GM23338 (cell line): ENCODE results near the gene LMOD3. TPM values are rescaled to one million over a fixed set of nuclear protein-coding genes. Genes with fewer than 3 reads are reported as not detected.

Experiments
- ATAC-seq: fragments of 200-7000 bp; cut with Tn5 transposase; 3 replicates; pipeline ENCODE4 v1.9.1; 2020
- DNase-seq: peaks from one replicate; pipeline ENCODE4 v3.0.0-alpha.2; 2015; ENCODE audit warnings: low spot score
- H2AFZ ChIP-seq: fragments of 200-600 bp; sonication (generic); 2 replicates; pipeline ENCODE4 v1.8.0; 2016; ENCODE audit warnings: antibody characterized with exemption, mild to moderate bottlenecking, moderate library complexity
- H3F3A ChIP-seq: fragments of 200-600 bp; sonication (generic); replicated peaks from 2 replicates; pipeline ENCODE4 v1.8.0; 2017; ENCODE audit warnings: antibody characterized with exemption, mixed run types, low read depth
- H3K27ac ChIP-seq: fragments of 200-600 bp; sonication (generic); 2 replicates; pipeline ENCODE4 v1.6.1; 2016; ENCODE audit warnings: low read depth
- H3K27me3 ChIP-seq: fragments of 200-600 bp; sonication (generic); 2 replicates; pipeline ENCODE4 v1.8.0; 2016; ENCODE audit warnings: mild to moderate bottlenecking, mixed run types, moderate library complexity; ENCODE audit not compliant: insufficient read depth
- H3K36me3 ChIP-seq: fragments of 200-600 bp; sonication (generic); 2 replicates; pipeline ENCODE4 v1.8.0; 2016; ENCODE audit warnings: mild to moderate bottlenecking; ENCODE audit not compliant: insufficient read depth
- H3K4me1 ChIP-seq: fragments of 200-600 bp; sonication (generic); 2 replicates; pipeline ENCODE4 v1.8.0; 2016; ENCODE audit warnings: mild to moderate bottlenecking, moderate library complexity; ENCODE audit not compliant: insufficient read depth
- H3K4me2 ChIP-seq: fragments of 200-600 bp; sonication (generic); 2 replicates; pipeline ENCODE4 v1.7.1; 2017; ENCODE audit warnings: mixed run types
- H3K4me3 ChIP-seq: fragments of 200-600 bp; sonication (generic); 2 replicates; pipeline ENCODE4 v1.6.1; 2016; ENCODE audit warnings: mixed run types
- H3K79me2 ChIP-seq: fragments of 200-600 bp; sonication (generic); replicated peaks from 2 replicates; pipeline ENCODE4 v1.8.0; 2017; ENCODE audit warnings: mild to moderate bottlenecking; ENCODE audit not compliant: insufficient read depth
- H3K9me2 ChIP-seq: fragments of 200-600 bp; sonication (generic); 2 replicates; pipeline ENCODE4 v1.8.0; 2017; ENCODE audit not compliant: insufficient read depth
- H4K20me1 ChIP-seq: fragments of 200-600 bp; sonication (generic); replicated peaks from 2 replicates; pipeline ENCODE4 v1.8.0; 2017; ENCODE audit warnings: mild to moderate bottlenecking; ENCODE audit not compliant: insufficient read depth
- H3K27ac Mint-ChIP-seq: 2 replicates; pipeline ENCODE4 v1.8.0; 2020; ENCODE audit warnings: inconsistent platforms, mild to moderate bottlenecking, moderate library complexity, mixed read lengths
- H3K27me3 Mint-ChIP-seq: 3 replicates; pipeline ENCODE4 v1.8.0; 2022; ENCODE audit warnings: low read depth, mild to moderate bottlenecking, moderate library complexity, mixed read lengths, inconsistent platforms; ENCODE audit not compliant: insufficient read depth, poor library complexity
- H3K36me3 Mint-ChIP-seq: 3 replicates; pipeline ENCODE4 v1.8.0; 2021; ENCODE audit warnings: low read depth, mild to moderate bottlenecking, inconsistent platforms, moderate library complexity, mixed read lengths
- H3K4me1 Mint-ChIP-seq: 3 replicates; pipeline ENCODE4 v1.8.0; 2020; ENCODE audit warnings: mild to moderate bottlenecking, inconsistent platforms, mixed read lengths
- H3K4me3 Mint-ChIP-seq: 3 replicates; pipeline ENCODE4 v1.8.0; 2021; ENCODE audit warnings: moderate library complexity, mild to moderate bottlenecking, inconsistent platforms, mixed read lengths
- H3K9me3 Mint-ChIP-seq: 3 replicates; pipeline ENCODE4 v1.8.0; 2020; ENCODE audit warnings: moderate library complexity, mild to moderate bottlenecking, inconsistent platforms, mixed read lengths
- CREB1 ChIP-seq: fragments of 250-450 bp; sonication (Bioruptor Pico); IDR thresholded peaks from 2 replicates; pipeline ENCODE4 v1.5.0; 2020; ENCODE audit warnings: low read depth, mild to moderate bottlenecking, moderate library complexity
- EZH2 ChIP-seq: fragments of 200-600 bp; sonication (generic); IDR thresholded peaks from one replicate; pipeline ENCODE4 v1.8.0; 2017; ENCODE audit warnings: antibody characterized with exemption, mild to moderate bottlenecking, low read depth; ENCODE audit not compliant: unreplicated experiment
- EZH2phosphoT487 ChIP-seq: fragments of 200-600 bp; sonication (generic); IDR thresholded peaks from one replicate; pipeline ENCODE4 v1.8.1; 2018; ENCODE audit warnings: antibody characterized with exemption; ENCODE audit not compliant: unreplicated experiment
- JUNB ChIP-seq: IDR thresholded peaks from one replicate; pipeline ENCODE4 v1.6.1; 2016; ENCODE audit warnings: antibody characterized with exemption; ENCODE audit not compliant: unreplicated experiment
- NANOG ChIP-seq: IDR thresholded peaks from 2 replicates; pipeline ENCODE4 v1.6.1; 2016; ENCODE audit warnings: antibody characterized with exemption, borderline replicate concordance
- POLR2AphosphoS5 ChIP-seq: IDR thresholded peaks from 2 replicates; pipeline ENCODE4 v1.6.1; 2016; ENCODE audit warnings: antibody characterized with exemption, low read depth
- STAT1 ChIP-seq: IDR thresholded peaks from one replicate; pipeline ENCODE4 v1.6.1; 2016; ENCODE audit warnings: antibody characterized with exemption; ENCODE audit not compliant: unreplicated experiment
- ZNF114 ChIP-seq: fragments of 250-450 bp; sonication (Bioruptor Pico); IDR thresholded peaks from 2 replicates; pipeline ENCODE4 v1.5.0; 2020; ENCODE audit warnings: mild to moderate bottlenecking, moderate library complexity
- ZNF331 ChIP-seq: fragments of 250-450 bp; sonication (Bioruptor Pico); IDR thresholded peaks from 2 replicates; pipeline ENCODE4 v1.5.0; 2020; ENCODE audit warnings: low read depth, mild to moderate bottlenecking, moderate library complexity
- polyA plus RNA-seq: library from polyadenylated mRNA; unstranded; fragments of >200 nt; fragmentation: Nextera tagmentation; extraction: Ambion mirVana; gene quantifications from 2 replicates; pipeline ENCODE4 v1.2.1, GENCODE V29; 2016
- total RNA-seq: library from RNA; depleted of rRNA; stranded (reverse); fragments of >200 nt; shearing (Covaris generic); gene quantifications from 2 replicates; pipeline ENCODE4 v1.2.3, GENCODE V29; 2014
- TF ChIP-seq, protein P1 (sequence below), 2 experiments: fragments of 200-600 bp in 1 of 2; sonication (generic) in 1 of 2; conservative IDR thresholded peaks; 2 replicates each; pipeline versions ENCODE4 v1.5.1 to v1.6.1; 2016 to 2017; ENCODE audit warnings: antibody characterized with exemption in 2 of 2, low read depth in 2 of 2, mild to moderate bottlenecking in 2 of 2, moderate library complexity in 1 of 2
- TF ChIP-seq, protein P2 (sequence below): fragments of 250-450 bp; sonication (Bioruptor Pico); IDR thresholded peaks from 2 replicates; pipeline ENCODE4 v1.5.0; 2020; ENCODE audit warnings: mild to moderate bottlenecking, moderate library complexity
- TF ChIP-seq, protein P3 (sequence below): IDR thresholded peaks from 2 replicates; pipeline ENCODE4 v1.6.1; 2016; ENCODE audit warnings: antibody characterized with exemption
- TF ChIP-seq, protein P4 (sequence below): IDR thresholded peaks from one replicate; pipeline ENCODE4 v1.6.1; 2018; ENCODE audit warnings: antibody characterized with exemption; ENCODE audit not compliant: unreplicated experiment

LMOD3 gene
- total and polyA plus RNA-seq, 2 experiments from 2014 or later, result 0.06 TPM; not detected in 1

DNA sequence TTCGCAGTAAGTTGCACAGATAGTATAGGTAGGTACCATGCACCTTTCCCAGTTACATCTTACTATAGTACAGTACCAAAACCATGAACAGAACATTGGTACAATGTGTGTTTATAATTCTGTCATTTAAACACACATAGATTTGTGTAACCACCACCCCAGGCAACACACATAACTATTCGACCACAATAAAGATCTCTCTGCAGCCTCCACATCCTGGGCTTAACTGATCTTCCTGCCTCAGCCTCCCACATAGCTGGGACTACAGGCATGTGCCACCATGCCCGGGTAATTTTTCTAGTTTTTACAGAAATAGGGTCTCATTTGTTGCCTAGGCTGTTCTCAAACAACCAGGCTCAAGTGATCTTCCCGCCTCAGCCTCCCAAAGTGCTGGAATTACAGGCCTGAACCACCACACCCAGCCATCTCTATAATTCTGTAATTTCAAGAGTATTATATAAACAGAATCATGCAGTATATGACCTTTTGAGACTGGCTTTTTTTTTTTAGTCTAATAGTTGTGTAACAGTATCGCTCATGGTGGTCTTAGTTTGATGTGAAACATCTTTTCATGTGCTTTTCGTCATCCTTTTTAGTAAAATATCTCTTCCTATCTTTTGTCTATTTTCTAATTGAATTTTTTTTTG lies 57.0 kb downstream of the LMOD3 start:
- no peaks in the 10 kb centered on the region for H3K4me1 Mint-ChIP-seq
- no peak overlapping the region for H3K4me3 Mint-ChIP-seq
- DNase-seq, result no peak
- no peak overlapping the region for H3K27ac Mint-ChIP-seq
- H3K36me3 Mint-ChIP-seq, result peaks cover 23% of the 10 kb centered on the region
- Histone ChIP-seq H2AFZ (no peak overlapping the region), H3K27me3 (no peaks in the 10 kb centered on the region), H3K79me2 (no peaks in the 10 kb centered on the region; the same call in 1 of the 2 replicates), H3K27ac (no peak overlapping the region), H3K9me2 (no peaks in the 10 kb centered on the region), H4K20me1 (no peaks in the 10 kb centered on the region; the same call in 1 of the 2 replicates), H3K4me3 (no peak overlapping the region), H3K36me3 (peaks cover 25% of the 10 kb centered on the region), H3K4me2 (no peak overlapping the region), H3K4me1 (no peaks in the 10 kb centered on the region), H3F3A (no peaks in the 10 kb centered on the region)
- TF ChIP-seq, protein P1, sequence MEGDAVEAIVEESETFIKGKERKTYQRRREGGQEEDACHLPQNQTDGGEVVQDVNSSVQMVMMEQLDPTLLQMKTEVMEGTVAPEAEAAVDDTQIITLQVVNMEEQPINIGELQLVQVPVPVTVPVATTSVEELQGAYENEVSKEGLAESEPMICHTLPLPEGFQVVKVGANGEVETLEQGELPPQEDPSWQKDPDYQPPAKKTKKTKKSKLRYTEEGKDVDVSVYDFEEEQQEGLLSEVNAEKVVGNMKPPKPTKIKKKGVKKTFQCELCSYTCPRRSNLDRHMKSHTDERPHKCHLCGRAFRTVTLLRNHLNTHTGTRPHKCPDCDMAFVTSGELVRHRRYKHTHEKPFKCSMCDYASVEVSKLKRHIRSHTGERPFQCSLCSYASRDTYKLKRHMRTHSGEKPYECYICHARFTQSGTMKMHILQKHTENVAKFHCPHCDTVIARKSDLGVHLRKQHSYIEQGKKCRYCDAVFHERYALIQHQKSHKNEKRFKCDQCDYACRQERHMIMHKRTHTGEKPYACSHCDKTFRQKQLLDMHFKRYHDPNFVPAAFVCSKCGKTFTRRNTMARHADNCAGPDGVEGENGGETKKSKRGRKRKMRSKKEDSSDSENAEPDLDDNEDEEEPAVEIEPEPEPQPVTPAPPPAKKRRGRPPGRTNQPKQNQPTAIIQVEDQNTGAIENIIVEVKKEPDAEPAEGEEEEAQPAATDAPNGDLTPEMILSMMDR (conservative IDR thresholded peaks at IDR 0.05; ENCODE audit: low read depth in 2 of 2), result no peak
- no peak for TF ChIP-seq EZH2phosphoT487
- TF ChIP-seq ZNF114 (CRISPR knock-in tag), result no peak
- TF ChIP-seq JUNB, result no peak
- TF ChIP-seq, protein P2, sequence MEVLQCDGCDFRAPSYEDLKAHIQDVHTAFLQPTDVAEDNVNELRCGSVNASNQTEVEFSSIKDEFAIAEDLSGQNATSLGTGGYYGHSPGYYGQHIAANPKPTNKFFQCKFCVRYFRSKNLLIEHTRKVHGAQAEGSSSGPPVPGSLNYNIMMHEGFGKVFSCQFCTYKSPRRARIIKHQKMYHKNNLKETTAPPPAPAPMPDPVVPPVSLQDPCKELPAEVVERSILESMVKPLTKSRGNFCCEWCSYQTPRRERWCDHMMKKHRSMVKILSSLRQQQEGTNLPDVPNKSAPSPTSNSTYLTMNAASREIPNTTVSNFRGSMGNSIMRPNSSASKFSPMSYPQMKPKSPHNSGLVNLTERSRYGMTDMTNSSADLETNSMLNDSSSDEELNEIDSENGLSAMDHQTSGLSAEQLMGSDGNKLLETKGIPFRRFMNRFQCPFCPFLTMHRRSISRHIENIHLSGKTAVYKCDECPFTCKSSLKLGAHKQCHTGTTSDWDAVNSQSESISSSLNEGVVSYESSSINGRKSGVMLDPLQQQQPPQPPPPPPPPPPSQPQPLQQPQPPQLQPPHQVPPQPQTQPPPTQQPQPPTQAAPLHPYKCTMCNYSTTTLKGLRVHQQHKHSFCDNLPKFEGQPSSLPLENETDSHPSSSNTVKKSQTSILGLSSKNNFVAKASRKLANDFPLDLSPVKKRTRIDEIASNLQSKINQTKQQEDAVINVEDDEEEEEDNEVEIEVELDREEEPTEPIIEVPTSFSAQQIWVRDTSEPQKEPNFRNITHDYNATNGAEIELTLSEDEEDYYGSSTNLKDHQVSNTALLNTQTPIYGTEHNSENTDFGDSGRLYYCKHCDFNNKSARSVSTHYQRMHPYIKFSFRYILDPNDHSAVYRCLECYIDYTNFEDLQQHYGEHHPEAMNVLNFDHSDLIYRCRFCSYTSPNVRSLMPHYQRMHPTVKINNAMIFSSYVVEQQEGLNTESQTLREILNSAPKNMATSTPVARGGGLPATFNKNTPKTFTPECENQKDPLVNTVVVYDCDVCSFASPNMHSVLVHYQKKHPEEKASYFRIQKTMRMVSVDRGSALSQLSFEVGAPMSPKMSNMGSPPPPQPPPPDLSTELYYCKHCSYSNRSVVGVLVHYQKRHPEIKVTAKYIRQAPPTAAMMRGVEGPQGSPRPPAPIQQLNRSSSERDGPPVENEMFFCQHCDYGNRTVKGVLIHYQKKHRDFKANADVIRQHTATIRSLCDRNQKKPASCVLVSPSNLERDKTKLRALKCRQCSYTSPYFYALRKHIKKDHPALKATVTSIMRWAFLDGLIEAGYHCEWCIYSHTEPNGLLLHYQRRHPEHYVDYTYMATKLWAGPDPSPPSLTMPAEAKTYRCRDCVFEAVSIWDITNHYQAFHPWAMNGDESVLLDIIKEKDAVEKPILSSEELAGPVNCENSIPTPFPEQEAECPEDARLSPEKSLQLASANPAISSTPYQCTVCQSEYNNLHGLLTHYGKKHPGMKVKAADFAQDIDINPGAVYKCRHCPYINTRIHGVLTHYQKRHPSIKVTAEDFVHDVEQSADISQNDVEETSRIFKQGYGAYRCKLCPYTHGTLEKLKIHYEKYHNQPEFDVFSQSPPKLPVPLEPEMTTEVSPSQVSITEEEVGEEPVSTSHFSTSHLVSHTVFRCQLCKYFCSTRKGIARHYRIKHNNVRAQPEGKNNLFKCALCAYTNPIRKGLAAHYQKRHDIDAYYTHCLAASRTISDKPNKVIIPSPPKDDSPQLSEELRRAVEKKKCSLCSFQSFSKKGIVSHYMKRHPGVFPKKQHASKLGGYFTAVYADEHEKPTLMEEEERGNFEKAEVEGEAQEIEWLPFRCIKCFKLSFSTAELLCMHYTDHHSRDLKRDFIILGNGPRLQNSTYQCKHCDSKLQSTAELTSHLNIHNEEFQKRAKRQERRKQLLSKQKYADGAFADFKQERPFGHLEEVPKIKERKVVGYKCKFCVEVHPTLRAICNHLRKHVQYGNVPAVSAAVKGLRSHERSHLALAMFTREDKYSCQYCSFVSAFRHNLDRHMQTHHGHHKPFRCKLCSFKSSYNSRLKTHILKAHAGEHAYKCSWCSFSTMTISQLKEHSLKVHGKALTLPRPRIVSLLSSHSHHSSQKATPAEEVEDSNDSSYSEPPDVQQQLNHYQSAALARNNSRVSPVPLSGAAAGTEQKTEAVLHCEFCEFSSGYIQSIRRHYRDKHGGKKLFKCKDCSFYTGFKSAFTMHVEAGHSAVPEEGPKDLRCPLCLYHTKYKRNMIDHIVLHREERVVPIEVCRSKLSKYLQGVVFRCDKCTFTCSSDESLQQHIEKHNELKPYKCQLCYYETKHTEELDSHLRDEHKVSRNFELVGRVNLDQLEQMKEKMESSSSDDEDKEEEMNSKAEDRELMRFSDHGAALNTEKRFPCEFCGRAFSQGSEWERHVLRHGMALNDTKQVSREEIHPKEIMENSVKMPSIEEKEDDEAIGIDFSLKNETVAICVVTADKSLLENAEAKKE, result no peak
- TF ChIP-seq CREB1 (CRISPR knock-in tag), result no peak
- TF ChIP-seq STAT1, result no peak
- TF ChIP-seq POLR2AphosphoS5, result no peak
- TF ChIP-seq, protein P3, sequence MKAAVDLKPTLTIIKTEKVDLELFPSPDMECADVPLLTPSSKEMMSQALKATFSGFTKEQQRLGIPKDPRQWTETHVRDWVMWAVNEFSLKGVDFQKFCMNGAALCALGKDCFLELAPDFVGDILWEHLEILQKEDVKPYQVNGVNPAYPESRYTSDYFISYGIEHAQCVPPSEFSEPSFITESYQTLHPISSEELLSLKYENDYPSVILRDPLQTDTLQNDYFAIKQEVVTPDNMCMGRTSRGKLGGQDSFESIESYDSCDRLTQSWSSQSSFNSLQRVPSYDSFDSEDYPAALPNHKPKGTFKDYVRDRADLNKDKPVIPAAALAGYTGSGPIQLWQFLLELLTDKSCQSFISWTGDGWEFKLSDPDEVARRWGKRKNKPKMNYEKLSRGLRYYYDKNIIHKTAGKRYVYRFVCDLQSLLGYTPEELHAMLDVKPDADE, result no peak
- TF ChIP-seq EZH2, result no peak
- TF ChIP-seq ZNF331 (CRISPR knock-in tag), result no peak
- no peak for TF ChIP-seq NANOG
- TF ChIP-seq, protein P4, sequence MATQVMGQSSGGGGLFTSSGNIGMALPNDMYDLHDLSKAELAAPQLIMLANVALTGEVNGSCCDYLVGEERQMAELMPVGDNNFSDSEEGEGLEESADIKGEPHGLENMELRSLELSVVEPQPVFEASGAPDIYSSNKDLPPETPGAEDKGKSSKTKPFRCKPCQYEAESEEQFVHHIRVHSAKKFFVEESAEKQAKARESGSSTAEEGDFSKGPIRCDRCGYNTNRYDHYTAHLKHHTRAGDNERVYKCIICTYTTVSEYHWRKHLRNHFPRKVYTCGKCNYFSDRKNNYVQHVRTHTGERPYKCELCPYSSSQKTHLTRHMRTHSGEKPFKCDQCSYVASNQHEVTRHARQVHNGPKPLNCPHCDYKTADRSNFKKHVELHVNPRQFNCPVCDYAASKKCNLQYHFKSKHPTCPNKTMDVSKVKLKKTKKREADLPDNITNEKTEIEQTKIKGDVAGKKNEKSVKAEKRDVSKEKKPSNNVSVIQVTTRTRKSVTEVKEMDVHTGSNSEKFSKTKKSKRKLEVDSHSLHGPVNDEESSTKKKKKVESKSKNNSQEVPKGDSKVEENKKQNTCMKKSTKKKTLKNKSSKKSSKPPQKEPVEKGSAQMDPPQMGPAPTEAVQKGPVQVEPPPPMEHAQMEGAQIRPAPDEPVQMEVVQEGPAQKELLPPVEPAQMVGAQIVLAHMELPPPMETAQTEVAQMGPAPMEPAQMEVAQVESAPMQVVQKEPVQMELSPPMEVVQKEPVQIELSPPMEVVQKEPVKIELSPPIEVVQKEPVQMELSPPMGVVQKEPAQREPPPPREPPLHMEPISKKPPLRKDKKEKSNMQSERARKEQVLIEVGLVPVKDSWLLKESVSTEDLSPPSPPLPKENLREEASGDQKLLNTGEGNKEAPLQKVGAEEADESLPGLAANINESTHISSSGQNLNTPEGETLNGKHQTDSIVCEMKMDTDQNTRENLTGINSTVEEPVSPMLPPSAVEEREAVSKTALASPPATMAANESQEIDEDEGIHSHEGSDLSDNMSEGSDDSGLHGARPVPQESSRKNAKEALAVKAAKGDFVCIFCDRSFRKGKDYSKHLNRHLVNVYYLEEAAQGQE, result no peak
- H3K27me3 Mint-ChIP-seq, result no peaks in the 10 kb centered on the region
- ATAC-seq, result no peak
- H3K9me3 Mint-ChIP-seq, result no peaks in the 10 kb centered on the region
